GM19467 (cell line): ENCODE results near the gene ZFAND6.
"Not testable (repeated sequence)": the region's sequence is repeated elsewhere in the genome, so short reads cannot be mapped to it uniquely, and the experiment has no call there.

Experiments
- ATAC-seq: cut with Tn5 transposase; IDR thresholded peaks from one replicate; pipeline ENCODE4 v1.9.1; 2021; ENCODE audit warnings: mild to moderate bottlenecking, moderate library complexity; ENCODE audit not compliant: unreplicated experiment

Gene ZFAND6

DNA sequence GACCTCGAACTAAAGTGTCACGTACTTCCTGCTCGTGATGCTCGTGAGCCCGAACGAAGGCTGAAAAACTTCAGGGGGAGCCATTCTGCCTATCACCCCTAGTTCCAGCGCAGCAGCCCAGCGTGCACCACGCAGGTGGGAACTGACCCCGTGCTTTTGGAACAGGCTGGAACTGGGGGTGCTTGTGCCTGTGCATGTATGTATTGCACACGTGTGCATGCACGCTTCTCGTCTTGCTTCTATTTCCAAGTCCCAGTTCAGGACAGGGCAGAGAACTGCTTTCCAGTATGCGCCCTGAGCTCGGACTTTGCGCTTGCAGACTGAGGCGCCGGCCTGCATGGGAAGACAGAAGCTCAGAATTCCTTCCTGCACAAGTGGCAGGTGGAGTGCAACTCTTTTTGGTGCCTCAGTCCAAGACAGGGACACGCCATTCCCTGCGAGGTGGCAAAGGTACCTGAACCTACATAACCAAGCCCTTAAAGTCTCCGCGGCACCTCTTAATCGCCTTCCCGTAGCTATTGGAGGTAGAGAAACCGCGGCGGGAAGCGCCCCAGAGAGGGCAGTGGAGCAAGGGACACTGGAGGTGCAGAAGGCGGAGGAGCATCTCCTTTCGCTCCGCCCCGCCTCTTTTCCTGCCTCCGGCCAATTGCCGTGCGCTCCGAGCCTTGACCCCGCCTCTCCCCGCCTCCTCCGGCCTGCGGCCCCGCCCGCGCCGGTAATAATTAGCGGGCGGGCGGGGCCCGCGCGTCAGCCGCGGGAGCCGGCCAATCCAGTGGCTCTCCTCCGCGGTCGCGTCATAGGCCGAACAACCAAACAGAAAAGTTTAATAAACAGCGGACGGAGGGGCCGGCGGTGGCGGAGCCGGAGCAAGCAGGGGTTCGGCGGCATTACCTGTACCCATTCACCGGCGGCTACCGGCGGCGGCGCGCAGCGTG is at the start of gene ZFAND6:
Gene ZFAND6, plus strand, starts transcription at position 826 of the 935 bp plus-strand sequence. CDS start 60,669 bp downstream, outside the sequence.
- peak; percentile 74 for ATAC-seq

DNA sequence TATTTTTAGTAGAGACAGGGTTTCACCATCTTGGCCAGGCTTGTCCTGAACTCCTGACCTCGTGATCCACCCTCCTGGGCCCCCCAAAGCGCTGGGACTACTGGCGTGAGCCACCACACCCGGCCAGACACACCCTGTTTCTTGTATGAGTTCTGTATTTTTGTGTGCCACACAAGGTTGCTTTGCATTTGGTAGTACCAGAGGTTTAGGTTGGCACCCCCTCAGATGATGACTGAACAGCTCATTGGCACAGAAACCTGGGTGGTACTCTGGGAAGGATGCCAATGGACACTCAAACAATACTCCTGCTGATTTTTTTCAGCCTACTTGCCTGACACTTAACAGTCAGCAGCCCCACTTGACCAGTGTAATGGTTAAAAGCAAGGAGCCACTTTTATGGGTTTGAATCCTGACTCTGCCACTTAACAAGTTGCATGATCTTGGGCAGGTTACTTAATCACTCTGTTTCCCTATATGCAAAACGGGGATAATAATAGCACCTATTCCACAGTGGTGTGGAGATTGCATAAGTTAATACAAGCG is 49.3 kb upstream of the ZFAND6 start:
- ATAC-seq, result no peak

DNA sequence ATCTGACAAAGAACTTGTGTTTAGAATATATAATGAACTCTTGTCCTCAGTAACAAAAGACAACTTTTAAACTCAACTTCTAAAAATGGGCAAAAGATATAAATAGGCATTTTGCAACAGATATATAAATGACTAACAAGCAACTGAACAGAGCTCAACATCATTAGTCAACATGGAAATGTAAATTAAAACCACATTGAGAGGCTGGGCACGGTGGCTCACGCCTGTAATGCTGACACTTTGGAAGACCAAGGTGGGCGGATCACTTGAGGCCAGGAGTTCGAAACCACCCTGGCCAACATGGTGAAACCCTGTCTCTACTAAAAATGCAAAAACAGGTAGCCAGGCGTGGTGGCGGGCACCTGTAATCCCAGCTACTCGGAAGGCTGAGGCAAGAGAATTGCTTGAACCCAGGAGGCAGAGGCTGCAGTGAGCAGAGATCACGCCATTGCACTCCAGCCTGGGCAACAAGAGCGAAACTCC is 48.4 kb upstream of the ZFAND6 start:
- peak; percentile 52 for ATAC-seq

DNA sequence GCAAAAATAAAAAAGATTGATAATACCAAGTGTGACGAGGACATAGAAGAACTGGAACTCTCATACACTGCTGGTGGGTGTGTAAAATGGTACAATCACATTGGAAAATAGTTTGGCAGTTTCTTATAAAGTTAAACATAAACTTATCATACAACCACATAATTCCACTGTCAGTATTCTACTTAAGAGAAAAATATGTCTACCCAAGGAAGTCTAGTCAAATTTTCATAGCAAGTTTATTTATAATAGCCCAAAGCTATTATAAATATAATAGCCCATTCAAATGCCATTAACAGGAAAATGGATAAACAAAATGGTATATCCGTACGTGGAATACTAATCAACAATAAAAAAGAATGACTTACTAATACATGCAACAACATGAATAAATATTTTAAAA is 47.9 kb upstream of the ZFAND6 start:
- ATAC-seq, result no peak

DNA sequence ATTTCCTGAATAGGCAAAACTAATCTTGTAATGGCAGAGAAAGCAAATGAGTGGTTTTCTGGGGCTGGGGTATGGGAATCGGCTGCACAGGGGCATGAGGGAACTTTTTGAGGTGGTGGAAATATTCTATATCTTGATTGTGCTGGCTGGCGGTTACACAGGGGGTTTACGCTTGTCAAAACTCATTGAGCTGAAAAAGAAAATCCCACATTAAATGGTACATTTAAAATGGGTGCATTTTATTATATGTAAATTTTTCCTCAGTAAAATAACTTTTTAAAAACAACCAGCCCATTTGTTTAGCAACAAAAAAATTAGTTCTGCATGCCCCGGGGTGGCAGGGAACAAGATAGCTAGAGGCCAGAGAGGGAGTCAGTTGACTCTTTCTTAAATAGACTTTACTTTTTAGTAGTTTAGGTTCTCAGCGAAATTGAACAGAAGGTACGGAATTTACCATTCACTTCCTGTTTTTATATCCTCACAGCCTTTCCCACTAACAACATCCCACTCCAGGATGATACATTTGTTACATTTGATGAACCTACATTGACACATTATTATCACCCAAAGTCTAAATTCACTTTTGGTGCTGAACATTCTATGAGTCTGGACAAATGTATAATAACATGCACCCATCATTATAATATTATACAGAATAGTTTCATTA is 47.3 kb upstream of the ZFAND6 start:
- no peak for ATAC-seq

DNA sequence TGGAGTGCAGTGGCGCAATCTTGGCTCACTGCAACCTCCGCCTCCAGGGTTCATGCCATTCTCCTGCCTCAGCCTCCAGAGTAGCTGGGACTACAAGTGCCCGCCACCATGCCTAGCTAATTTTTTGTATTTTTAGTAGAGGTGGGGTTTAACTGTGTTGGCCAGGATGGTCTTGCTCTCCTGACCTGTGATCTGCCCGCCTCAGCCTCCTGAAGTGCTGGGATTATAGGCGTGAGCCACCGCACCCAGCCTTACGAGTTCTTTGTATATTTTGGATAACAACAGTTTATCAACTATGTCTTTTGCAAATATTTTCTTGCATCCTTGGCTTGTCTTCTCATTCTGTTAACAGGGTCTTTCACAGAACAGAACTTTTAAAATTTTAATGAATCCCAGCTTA is 45.3 kb upstream of the ZFAND6 start:
- not testable (repeated sequence) for ATAC-seq

DNA sequence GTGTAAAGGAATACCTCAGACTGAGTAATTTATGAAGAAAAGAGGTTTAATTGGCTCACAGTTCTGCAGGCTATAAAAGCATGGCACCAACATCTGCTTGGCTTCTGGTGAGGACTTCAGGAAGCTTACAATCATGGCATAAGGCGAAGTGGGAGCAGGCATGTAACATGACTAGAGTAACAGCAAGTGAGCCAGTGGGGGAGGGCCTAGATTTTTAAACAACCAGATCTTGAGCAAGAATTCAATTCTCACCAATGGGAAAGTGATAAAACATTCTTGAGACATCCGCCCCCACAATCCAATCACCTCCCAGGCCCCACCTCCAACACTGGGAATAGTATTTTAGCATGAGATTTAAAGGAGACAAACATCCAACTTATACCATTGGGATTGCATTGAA is 44.3 kb upstream of the ZFAND6 start:
- no peak for ATAC-seq

DNA sequence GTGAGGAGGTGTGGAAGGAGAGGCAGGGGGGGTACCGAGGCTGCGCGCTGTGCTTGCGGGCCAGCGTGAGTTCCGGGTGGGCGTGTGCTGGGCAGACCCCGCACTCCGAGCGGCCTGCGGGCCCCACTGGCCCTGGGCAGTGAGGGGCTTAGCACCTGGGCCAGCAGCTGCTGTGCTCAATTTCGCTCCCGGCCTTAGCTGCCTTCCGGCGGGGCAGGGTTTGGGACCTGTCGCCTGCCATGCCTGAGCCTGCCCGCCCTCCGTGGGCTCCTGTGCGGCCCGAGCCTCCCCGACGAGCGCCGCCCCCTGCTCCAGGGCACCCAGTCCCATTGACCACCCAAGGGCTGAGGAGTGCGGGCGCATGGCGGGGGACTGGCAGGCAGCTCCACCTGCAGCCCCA is 43.0 kb upstream of the ZFAND6 start:
- ATAC-seq, result not testable (repeated sequence)

DNA sequence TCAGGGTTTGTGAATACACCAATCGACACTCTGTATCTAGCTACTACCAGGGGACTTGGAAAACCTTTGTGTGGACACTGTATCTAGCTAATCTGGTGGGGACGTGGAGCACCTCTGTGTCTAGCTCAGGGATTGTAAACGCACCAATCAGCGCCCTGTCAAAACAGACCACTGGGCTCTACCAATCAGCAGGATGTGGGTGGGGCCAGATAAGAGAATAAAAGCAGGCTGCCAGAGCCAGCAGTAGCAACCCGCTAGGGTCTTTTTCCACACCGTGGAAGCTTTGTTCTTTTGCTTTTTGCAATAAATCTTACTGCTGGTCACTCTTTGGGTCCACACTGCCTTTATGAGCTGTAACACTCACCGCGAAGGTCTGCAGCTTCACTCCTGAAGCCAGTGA is 42.3 kb upstream of the ZFAND6 start:
- ATAC-seq, result not testable (repeated sequence)

DNA sequence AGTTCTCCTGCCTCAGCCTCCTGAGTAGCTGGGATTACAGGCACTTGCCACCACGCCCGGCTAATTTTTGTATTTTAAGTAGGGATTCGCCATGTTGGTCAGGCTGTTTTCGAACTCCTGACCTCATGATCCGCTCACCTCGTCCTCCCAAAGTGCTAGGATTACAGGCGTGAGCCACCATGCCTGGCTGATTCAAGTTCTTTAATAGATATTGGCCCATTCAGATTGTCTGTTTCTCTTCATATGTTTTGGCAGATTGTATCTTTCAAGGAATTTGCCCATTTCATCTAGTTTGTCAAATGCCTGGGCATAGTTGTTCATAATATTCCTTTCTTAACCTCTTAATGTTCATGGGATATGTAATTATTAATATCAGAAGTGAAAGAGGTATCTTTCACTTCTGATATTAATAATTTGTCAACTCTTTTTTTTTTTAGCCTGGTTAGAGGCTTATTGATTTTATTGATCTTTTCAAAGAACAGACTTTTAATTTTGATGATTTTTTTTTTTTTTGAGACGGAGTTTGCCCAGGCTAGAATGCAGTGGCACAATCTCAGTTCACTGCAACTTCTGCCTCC is 40.2 kb upstream of the ZFAND6 start:
- no peak for ATAC-seq

DNA sequence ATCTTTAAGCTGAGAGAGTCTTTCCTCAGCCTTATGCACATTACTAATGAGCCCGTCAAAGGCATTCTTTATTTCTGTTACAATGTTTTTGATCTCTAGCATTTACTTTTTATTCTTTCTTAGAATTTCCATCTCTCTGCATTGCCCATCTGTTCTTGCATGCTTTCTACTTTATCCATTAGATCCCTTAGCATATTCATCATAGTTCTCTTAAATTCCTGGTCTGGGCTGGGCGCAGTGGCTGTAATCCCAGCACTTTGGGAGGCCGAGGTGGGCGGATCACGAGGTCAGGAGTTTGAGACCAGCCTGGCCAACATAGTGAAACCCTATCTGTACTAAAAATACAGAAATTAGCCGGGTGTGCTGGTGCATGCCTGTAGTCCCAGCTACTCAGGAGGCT is 39.3 kb upstream of the ZFAND6 start:
- not testable (repeated sequence) for ATAC-seq

DNA sequence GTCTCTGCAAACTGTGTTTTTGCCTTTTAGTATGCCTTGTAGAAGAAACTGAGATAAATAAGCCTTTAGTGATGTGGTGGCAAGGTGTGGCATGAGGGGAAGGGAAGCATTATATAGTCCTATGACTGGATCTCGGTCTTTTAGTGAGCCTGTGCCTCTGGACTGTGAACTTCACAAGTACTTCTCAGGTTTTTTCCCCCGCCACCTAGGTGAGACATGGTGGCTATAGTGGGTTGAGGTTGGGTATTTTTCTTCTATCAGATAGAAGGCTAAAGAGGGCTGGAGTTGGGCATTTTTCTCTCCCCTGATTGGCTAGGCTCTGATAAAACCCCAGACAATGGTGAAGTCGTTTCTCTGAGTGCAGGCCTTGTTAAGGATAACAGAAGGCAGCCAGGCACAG is 38.7 kb upstream of the ZFAND6 start:
- no peak for ATAC-seq

DNA sequence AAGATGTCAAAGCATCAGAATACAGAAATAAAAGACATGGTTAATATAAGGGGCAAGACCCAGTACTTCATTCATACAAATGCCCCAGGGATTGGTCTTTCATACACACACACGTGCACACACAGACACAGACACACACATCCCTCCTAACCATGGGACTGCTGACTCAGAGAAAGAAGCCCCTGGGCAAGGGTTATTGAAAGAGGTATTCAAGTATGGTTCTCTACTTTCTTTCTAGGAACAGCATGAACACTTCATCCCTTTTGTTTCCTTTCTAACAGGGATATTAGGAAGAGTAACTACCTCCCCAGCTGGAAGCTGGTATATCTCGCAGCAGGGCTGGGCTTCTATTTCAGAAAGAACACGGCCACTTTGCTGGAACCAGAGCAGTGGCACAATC is 33.2 kb upstream of the ZFAND6 start:
- ATAC-seq, result no peak

DNA sequence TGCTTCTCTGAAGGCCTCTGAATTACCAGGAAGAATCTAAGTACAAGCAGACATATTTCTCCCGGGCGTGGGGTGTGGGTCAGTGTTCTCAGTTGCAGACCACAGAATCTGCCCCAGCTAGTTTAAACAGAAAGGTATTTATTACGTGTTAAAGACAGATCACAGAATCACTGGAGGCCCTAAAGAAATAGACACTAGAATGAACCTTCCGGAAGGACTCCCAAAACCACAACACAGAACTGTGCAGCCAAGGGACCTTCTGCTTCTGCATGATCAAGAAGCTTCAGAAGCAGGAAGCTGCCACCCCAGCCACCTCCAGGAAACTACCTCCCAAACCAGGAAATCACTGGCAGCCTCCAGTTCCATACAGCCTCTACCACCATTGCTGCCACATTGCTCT is 32.7 kb upstream of the ZFAND6 start:
- no peak for ATAC-seq

DNA sequence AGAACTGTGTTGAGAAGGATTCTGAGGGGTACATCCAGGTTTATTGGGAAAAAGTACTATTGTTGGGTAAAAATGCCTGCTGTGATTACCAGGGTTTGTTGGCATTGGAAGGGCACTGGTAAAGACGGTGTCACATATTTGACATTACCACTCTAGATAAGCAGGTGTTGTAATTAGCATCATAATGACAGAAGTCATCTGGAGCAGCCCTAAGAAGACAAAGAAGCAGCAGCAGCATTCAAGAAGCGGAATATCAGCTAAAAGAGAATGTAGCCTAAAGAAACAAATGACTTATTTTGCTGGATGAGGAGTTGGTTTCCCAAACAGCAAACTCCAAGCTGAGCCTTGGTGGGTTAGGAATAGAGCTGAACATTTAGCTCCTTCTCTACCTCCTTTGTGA is 30.5 kb upstream of the ZFAND6 start:
- ATAC-seq, result no peak

DNA sequence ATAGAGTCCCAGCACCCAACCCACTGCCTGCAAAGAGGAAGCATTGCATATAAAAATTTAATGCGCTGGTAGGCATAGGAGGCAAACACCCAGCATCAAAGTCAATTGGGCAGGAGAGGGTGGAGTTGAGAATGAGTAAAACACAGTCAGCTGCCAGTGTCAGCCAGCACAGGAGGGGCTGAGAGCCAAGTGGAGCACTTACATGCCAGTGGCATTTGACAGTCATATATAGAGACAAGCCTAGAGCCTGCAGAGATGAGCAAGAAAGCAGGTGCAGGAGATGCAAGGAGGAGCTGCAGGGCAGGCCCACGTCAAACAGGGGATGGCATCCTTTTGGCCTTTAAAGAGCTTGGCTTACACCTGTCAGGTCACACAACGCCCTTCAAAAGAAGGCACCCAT is 27.6 kb upstream of the ZFAND6 start:
- ATAC-seq, result no peak

DNA sequence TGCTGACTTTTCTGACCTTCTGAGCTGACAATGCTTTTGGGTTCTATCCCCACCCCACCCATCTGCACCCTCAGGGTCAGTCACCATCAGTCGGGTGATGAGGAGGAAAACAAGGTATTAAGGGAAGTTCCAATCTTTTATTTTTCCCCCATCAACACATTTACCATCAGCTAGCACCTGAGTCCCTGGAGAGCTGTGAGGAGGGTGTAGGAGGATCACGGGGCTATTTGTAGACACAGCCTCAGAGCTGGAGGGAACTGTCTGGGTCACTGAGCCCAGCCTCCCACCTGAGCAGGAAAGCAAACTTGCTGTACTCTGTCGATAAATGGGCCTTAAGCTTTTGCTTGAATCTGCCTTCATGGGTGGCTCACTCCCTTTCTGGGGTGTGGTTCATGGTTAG is 24.8 kb upstream of the ZFAND6 start:
- no peak for ATAC-seq

DNA sequence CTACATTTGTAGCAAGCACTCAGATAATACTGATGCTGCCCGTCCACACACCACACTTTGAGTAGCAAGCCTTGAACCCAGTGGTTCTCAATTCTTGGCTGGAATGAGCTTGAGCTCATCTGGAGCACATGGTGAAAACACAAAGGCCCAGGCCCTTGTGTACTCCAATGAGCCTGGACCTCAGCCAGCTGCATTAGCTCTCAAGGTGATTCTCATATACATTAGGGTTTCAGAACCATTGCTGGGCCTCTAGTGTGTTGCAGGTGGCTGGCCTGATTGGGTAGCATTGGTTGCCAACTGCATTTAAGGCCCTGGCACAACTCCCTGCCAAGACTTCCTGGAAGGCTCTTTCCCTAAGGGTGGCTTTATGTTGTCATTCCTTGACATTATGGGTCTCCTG is 23.4 kb upstream of the ZFAND6 start:
- ATAC-seq, result no peak

DNA sequence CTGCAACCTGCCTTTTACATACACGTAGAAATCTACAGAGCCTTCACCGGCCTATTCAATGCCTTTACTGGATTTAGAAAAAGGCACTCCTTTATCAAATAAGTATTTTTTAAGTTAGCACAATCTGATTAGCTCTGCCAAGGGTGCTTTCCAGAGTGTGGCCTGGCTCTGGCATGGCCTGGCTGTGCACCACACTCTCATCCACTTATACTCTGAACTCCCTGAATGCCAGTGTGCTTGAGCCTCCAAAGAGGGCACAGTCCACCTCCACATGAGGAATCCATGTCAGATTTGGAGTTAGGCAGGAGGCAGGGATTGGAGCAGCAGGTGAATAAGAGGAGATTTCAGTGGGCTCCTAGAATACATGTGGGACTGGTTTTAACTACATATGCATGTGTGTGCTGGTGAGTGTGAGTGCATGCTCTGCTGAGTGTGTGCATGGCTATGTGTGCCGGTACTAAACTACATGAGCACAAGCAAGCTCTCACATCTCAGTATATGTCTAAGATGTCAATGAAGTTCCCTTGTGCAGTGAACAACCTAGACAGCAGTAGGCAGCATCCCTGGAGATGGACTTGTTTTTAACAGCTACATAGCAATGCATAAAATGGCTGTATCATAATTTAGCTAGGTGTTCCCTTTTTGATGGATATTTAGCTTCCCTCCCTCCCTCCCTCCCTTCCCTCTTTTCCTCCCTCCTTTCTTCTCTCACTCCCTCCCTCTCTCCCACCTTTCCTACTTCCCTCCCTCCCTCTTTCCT is 17.8 kb upstream of the ZFAND6 start:
- ATAC-seq, result no peak

DNA sequence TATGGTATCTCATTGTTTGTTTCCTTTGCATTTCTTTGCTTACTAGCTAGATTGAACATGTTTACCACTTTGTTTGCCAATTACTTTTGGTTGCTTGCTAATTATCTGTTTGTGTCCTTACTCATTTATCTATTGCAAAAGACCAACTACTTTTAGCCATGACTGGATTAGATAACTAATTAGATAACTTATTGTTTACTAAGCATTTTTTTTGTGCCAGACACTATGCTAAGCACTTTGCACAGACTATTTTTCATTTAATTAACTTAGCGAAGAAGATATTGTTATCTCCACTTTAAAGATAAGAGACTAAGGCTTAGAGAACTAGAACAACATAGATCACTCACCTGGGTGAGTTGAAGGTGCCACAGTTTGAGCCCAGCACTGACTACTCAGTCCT is 16.9 kb upstream of the ZFAND6 start:
- ATAC-seq, result no peak

DNA sequence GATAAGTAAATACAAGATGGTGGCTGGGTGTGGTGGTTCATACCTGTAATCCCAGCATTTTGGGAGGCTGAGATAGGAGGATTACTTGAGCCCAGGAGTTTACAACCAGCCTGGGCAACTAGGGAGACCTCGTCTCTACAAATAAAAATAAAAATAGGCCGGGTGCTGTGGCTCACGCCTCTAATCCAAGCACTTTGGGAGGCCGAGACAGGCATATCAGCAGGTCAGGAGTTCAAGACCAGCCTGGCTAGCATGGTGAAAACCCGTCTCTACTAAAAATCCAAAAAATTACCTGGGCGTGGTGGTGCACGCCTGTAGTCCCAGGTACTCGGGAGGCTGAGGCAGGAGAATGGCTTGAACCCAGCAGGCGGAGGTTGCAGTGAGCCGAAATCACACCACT is 14.3 kb upstream of the ZFAND6 start:
- not testable (repeated sequence) for ATAC-seq
